Fibroblast of the aortic adventitia (primary cell): ENCODE data around the gene TNS3. TPM values are rescaled to one million over a fixed set of nuclear protein-coding genes. Genes with fewer than 3 reads are reported as not detected.

Experiments
- DNase-seq: peaks from one replicate; pipeline ENCODE4 v3.0.0-alpha.2; 2010; ENCODE audit warnings: low read depth
- H3K4me3 ChIP-seq: 2 replicates; pipeline ENCODE4 v1.5.1; 2011; ENCODE audit warnings: low read depth, mild to moderate bottlenecking, control low read depth, low read length, moderate library complexity
- total RNA-seq: library from RNA; depleted of rRNA; stranded (reverse); fragments of >200 nt; gene quantifications from 2 replicates; pipeline ENCODE4 v1.2.3, GENCODE V29; 2012; ENCODE audit warnings: low replicate concordance
- TF ChIP-seq, protein P1 (sequence below): IDR thresholded peaks from 2 replicates; pipeline ENCODE4 v1.5.1; 2011; ENCODE audit warnings: mild to moderate bottlenecking, low read length, control low read depth, inconsistent platforms; ENCODE audit not compliant: insufficient read depth

Gene TNS3
- total RNA-seq, 1 donor: 28.3 TPM

DNA sequence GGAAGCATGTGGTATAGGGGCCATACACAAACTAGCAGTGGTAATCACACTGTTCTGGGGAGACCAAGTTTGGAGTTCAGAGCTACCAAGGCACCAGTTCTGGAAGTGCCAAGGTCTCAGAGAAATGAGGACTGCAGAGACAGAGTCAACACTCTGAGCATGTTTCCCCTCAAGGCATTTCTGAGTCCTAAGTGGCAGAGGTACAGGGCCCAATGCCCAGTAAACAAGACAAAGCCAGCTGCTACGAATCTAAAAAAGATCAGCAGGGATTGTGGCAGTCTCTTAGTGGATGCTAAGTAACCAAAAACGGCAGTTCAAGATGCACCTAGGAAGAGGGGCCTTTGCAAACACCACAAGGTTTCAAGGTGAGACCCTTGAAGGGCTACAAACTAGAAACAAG is 271.9 kb downstream of the TNS3 start:
- TF ChIP-seq, protein P1, sequence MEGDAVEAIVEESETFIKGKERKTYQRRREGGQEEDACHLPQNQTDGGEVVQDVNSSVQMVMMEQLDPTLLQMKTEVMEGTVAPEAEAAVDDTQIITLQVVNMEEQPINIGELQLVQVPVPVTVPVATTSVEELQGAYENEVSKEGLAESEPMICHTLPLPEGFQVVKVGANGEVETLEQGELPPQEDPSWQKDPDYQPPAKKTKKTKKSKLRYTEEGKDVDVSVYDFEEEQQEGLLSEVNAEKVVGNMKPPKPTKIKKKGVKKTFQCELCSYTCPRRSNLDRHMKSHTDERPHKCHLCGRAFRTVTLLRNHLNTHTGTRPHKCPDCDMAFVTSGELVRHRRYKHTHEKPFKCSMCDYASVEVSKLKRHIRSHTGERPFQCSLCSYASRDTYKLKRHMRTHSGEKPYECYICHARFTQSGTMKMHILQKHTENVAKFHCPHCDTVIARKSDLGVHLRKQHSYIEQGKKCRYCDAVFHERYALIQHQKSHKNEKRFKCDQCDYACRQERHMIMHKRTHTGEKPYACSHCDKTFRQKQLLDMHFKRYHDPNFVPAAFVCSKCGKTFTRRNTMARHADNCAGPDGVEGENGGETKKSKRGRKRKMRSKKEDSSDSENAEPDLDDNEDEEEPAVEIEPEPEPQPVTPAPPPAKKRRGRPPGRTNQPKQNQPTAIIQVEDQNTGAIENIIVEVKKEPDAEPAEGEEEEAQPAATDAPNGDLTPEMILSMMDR: no peak
- H3K4me3 ChIP-seq: no peak overlapping the region
- no peak for DNase-seq

DNA sequence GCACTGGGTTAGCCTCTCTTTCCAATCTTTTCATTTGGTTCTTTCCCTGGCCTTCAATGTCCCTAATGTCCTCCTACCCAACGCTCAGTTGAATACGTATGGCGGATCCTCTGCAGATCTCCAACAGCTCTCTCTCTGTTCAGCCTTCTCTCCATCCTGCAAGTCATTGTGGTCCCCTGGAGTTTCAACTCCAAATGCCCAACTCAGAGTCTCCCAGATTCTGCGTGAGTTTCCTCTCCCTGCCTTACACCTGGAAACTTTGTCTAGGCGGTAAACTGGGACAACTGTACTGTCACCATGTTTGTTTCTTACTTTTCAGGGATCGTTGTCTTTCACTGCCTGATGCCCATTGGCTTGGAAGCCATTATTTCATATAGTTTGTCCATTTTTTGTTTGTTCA is 273.1 kb downstream of the TNS3 start:
- H3K4me3 ChIP-seq: no peak overlapping the region
- no peak for DNase-seq
- TF ChIP-seq, protein P1: no peak

DNA sequence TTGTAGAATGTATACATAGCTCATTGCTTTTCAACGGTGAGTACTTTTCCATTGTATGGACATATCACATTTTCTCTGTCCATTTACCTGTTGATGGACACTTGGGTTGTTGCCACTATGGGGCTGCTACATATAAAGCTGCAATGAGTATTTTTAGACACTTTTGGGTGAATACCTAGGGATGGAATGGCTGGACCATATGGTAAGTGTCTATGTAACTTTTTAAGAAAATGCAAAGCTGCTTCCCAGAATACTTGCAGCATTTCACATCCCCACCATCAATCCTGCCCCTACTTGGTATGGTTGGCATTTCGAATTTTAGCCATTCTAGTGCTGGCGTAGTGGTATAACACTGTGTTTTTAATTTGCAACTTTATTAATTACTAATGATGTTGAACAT is 274.6 kb downstream of the TNS3 start:
- H3K4me3 ChIP-seq: no peak overlapping the region
- TF ChIP-seq, protein P1: no peak
- DNase-seq: no peak

DNA sequence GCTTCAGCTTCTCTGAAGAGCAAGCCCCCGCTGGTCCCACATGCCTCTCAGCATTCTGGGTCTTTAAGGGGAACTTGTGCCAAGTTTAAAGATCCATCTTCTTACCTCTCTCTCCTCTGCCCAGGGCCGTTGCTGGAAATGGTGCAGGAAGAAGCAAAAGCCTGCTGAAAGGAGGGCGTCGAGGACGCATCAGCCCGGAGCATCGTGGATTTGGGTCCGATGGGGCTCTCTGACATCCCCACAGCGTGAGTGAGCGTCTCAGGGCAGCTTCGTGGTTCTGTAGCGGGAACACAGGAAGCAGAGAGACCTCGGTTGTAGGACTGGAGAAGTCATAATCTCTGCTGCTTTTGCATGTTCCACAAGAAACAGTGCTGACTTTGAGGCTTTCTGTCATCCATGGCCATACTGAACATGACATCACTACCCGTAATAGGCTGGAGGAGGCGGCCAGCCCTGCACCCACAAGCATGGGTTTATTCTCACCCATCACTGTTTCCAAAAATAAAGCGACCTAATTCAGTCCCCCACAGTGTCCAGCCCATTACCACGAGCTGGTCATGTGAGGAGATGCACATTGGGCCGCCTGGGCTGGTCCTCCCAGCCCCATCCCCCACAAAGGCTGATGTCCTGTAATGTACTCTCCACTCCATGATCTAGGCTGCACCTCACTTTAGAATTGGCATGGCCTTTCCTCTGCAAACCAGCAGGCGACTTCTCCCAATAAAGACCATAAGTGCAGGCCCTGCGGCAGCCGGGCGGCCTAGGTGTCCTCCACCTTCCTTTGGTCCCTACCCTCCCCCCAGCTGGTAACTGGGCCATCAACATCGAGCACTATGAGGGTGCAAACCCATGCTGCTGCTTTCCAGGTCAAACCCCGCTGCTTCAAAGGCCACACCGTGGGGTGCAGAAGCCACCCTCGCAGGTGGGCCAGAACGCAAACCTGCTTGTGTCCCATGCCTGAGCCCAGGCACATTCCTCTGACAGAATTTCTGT is 276.9 kb downstream of the TNS3 start:
- H3K4me3 ChIP-seq: no peak overlapping the region
- TF ChIP-seq, protein P1: no peak
- DNase-seq: no peak

DNA sequence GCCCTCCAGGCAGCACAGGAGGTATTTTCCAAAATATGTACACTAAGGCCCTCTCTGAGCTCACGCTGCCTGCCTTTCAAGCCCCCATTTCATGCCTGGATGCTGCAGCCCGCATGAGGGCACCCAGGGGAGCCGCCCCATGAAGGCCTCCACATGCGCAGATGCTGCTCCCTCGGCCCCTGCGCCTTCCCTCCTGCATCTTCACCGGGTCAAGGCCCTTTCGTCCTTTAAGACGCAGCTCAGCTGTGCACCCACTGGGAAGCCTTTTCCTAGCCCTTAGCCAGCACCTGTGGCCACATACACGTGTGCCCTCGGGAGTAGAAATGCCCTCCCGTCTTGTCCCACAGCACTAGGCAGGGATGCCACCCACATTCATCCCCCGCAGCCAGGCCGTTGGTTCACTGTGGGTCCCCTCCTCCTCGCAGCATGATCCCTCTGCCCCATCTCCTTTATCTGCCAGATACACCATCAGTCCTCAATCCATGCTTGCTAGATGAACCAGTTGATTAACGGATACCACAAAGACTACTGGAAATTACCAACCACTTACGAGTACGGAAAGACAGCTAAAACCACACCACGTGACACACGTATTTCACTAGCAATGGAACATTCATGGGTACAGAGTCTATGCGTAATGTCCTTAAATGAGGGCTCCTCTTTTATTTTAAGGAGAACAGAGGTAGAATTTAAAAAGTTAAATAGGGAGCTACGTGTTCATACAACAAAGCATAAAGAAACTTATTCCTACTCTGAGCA is 278.0 kb downstream of the TNS3 start:
- TF ChIP-seq, protein P1: no peak
- no peak overlapping the region for H3K4me3 ChIP-seq
- DNase-seq: no peak

DNA sequence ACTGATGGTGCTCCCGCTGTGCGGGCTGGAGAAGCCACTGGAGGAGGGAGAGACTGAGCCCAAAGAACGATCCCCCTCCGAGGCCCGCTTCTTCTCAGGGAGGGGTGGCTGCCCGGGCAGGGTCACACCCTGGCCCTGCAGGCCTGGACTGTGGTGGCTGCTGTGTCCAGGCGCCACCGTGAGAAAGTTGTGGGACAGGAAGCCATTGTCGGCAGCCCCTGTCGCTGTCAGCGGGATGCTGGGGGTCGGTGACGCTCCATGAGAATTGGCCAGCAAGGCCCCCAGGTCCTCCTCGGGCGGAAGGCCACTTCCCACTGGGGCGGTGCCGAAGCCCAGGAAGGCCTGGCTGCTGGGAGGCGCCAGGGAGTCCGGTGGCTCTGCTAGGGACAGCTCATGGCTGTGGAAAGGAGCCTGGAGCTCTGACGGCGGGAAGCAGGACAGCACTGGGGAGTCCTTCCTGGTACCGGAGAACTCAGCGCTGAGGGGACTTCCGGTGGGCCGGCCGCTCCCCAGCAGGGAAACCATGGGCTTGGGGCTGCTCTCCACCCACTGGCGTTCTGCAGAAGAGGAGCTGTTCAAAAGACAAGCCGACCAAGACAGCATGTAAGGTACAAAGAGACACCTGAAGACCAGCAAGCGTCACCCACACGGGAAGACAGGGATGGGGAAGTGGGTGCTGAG is 278.8 kb downstream of the TNS3 start:
- DNase-seq: no peak
- H3K4me3 ChIP-seq: no peak overlapping the region
- TF ChIP-seq, protein P1: no peak
